ENCODE measurements around the gene SNX8. TPM values are rescaled to one million over a fixed set of nuclear protein-coding genes. Genes with fewer than 3 reads are reported as not detected.
"Not testable (repeated sequence)": the region's sequence is repeated elsewhere in the genome, so short reads cannot be mapped to it uniquely, and the experiment has no call there.

The SNX8 gene
- total RNA-seq, 2 donors from 2014 or later: 20.0 to 23.0 TPM

- H3K27me3 ChIP-seq: no peaks in the 10 kb centered on the region
- no peak overlapping the region for H3K4me3 ChIP-seq
- no peak for DNase-seq (ENCODE audit: low spot score)
- no peaks in the 10 kb centered on the region for H3K9me3 ChIP-seq
- peaks cover 0 to 4% of the 10 kb centered on the region in 2 donors for H3K4me1 ChIP-seq
- no peak overlapping the region for H3K27ac ChIP-seq
- peaks cover 29% of the 10 kb centered on the region for H3K36me3 ChIP-seq
- no peak for TF ChIP-seq CTCF (IDR thresholded peaks at IDR 0.05)
Measured at GRCh38 chr7:2273866-2274265, 40.4 kb downstream of the SNX8 start.

GRCh38 chr7:2272031-2272430 is 42.2 kb downstream of the SNX8 start:
- no peaks in the 10 kb centered on the region for H3K9me3 ChIP-seq
- DNase-seq (ENCODE audit: low spot score): no peak
- no peak for TF ChIP-seq CTCF (IDR thresholded peaks at IDR 0.05)
- peaks cover 0 to 4% of the 10 kb centered on the region in 2 donors for H3K4me1 ChIP-seq
- H3K4me3 ChIP-seq: no peak overlapping the region
- no peak overlapping the region for H3K27ac ChIP-seq
- no peaks in the 10 kb centered on the region for H3K27me3 ChIP-seq
- H3K36me3 ChIP-seq: peaks cover 25% of the 10 kb centered on the region

- Histone ChIP-seq H3K27me3 (no peaks in the 10 kb centered on the region), H3K36me3 (peaks cover 23% of the 10 kb centered on the region), H3K27ac (no peak overlapping the region), H3K4me1 (peaks cover 0 to 4% of the 10 kb centered on the region in 2 donors), H3K9me3 (no peaks in the 10 kb centered on the region), H3K4me3 (no peak overlapping the region)
- TF ChIP-seq CTCF (IDR thresholded peaks at IDR 0.05): no peak
- DNase-seq (ENCODE audit: low spot score): no peak
Measured at GRCh38 chr7:2271273-2272026, 42.8 kb downstream of the SNX8 start.

- Histone ChIP-seq H3K4me3 (no peak overlapping the region), H3K27me3 (no peaks in the 10 kb centered on the region), H3K4me1 (peaks cover 0 to 4% of the 10 kb centered on the region in 2 donors), H3K27ac (no peak overlapping the region), H3K9me3 (no peaks in the 10 kb centered on the region), H3K36me3 (peaks cover 23% of the 10 kb centered on the region)
- no peak for TF ChIP-seq CTCF (IDR thresholded peaks at IDR 0.05)
- DNase-seq (ENCODE audit: low spot score): no peak
Measured at GRCh38 chr7:2270495-2270894, 43.7 kb downstream of the SNX8 start.

- TF ChIP-seq CTCF (IDR thresholded peaks at IDR 0.05): no peak
- Histone ChIP-seq H3K36me3 (peaks cover 23% of the 10 kb centered on the region), H3K4me3 (no peak overlapping the region), H3K27ac (no peak overlapping the region), H3K27me3 (no peaks in the 10 kb centered on the region), H3K4me1 (peaks cover 0 to 4% of the 10 kb centered on the region in 2 donors), H3K9me3 (no peaks in the 10 kb centered on the region)
- no peak for DNase-seq (ENCODE audit: low spot score)
Measured at GRCh38 chr7:2269991-2270460, 44.2 kb downstream of the SNX8 start.

- not testable (repeated sequence) for DNase-seq (ENCODE audit: low spot score); H3K27ac ChIP-seq
Measured at GRCh38 chr7:2269089-2269990, 44.9 kb downstream of the SNX8 start.

More at GRCh38 chr7:2269089-2269990, 44.9 kb downstream of the SNX8 start:
- H3K27me3 ChIP-seq, H3K9me3 ChIP-seq, H3K4me3 ChIP-seq, H3K4me1 ChIP-seq: not testable (repeated sequence)
- peaks cover 18% of the 10 kb centered on the region for H3K36me3 ChIP-seq
